HEK293T (cell line): Measurements from ENCODE around the gene SLC6A2.

Experiments used
- ARNT ChIP-seq: fragments of 450-650 bp; IDR thresholded peaks from 2 replicates; pipeline ENCODE4 v1.6.1; 2017; ENCODE audit warnings: mild to moderate bottlenecking
- BHLHE40 ChIP-seq: fragments of 450-650 bp; IDR thresholded peaks from 2 replicates; pipeline ENCODE4 v1.6.1; 2016; ENCODE audit warnings: mild to moderate bottlenecking, moderate library complexity, borderline replicate concordance
- FOXK2 ChIP-seq: fragments of 450-650 bp; IDR thresholded peaks from 2 replicates; pipeline ENCODE4 v1.6.1; 2016; ENCODE audit warnings: mild to moderate bottlenecking
- SUZ12 ChIP-seq: fragments of 450-650 bp; IDR thresholded peaks from 2 replicates; pipeline ENCODE4 v1.6.1; 2016; ENCODE audit warnings: mild to moderate bottlenecking
- TARDBP ChIP-seq: fragments of 450-650 bp; IDR thresholded peaks from 2 replicates; pipeline ENCODE4 v1.6.1; 2016

GRCh38 chr16:55663765-55664677 lies 8.2 kb downstream of the SLC6A2 start:
- TF ChIP-seq BHLHE40 (no peak), ARNT (no peak), SUZ12 (no peak), FOXK2 (no peak), TARDBP (no peak)
